Progenitor cell of endocrine pancreas (in vitro differentiated cells): Measurements from ENCODE around the gene DNAH17. TPM values are rescaled to one million over a fixed set of nuclear protein-coding genes. Genes with fewer than 3 reads are reported as not detected.

Source experiments
- DNase-seq: peaks from one replicate; pipeline ENCODE4 v3.0.0; 2021; ENCODE audit warnings: low spot score; ENCODE audit not compliant: unreplicated experiment
- H3K27ac Mint-ChIP-seq: 2 replicates; pipeline ENCODE4 v1.8.0; 2021; ENCODE audit warnings: mild to moderate bottlenecking, moderate library complexity, mixed read lengths
- H3K27me3 Mint-ChIP-seq: 2 replicates; pipeline ENCODE4 v1.8.0; 2021; ENCODE audit warnings: mixed read lengths
- H3K36me3 Mint-ChIP-seq: 2 replicates; pipeline ENCODE4 v1.8.0; 2022; ENCODE audit warnings: mixed read lengths; ENCODE audit not compliant: insufficient read depth
- H3K4me1 Mint-ChIP-seq: 2 replicates; pipeline ENCODE4 v1.8.0; 2021; ENCODE audit warnings: low read depth, mixed read lengths
- H3K4me3 Mint-ChIP-seq: 2 replicates; pipeline ENCODE4 v1.8.0; 2021; ENCODE audit warnings: low read depth, mild to moderate bottlenecking, moderate library complexity, mixed read lengths
- H3K9me3 Mint-ChIP-seq: 2 replicates; pipeline ENCODE4 v1.8.0; 2021; ENCODE audit warnings: low read depth, mixed read lengths
- total RNA-seq: library from RNA; stranded (reverse); gene quantifications from 2 replicates; pipeline ENCODE4 v1.2.1, GENCODE V29; 2021
- TF ChIP-seq, protein P1 (sequence below): fragments of 200-600 bp; sonication (generic); IDR thresholded peaks from one replicate; pipeline ENCODE4 v1.5.0; 2021; ENCODE audit warnings: antibody characterized with exemption, mild to moderate bottlenecking; ENCODE audit not compliant: unreplicated experiment

Gene DNAH17
- total RNA-seq, 1 donor from 2014 or later, result not detected

- Mint-ChIP-seq H3K4me3 (no peak overlapping the region), H3K9me3 (no peaks in the 10 kb centered on the region), H3K36me3 (no peaks in the 10 kb centered on the region), H3K27me3 (peaks cover 43% of the 10 kb centered on the region), H3K27ac (no peak overlapping the region), H3K4me1 (no peaks in the 10 kb centered on the region)
- TF ChIP-seq, protein P1, sequence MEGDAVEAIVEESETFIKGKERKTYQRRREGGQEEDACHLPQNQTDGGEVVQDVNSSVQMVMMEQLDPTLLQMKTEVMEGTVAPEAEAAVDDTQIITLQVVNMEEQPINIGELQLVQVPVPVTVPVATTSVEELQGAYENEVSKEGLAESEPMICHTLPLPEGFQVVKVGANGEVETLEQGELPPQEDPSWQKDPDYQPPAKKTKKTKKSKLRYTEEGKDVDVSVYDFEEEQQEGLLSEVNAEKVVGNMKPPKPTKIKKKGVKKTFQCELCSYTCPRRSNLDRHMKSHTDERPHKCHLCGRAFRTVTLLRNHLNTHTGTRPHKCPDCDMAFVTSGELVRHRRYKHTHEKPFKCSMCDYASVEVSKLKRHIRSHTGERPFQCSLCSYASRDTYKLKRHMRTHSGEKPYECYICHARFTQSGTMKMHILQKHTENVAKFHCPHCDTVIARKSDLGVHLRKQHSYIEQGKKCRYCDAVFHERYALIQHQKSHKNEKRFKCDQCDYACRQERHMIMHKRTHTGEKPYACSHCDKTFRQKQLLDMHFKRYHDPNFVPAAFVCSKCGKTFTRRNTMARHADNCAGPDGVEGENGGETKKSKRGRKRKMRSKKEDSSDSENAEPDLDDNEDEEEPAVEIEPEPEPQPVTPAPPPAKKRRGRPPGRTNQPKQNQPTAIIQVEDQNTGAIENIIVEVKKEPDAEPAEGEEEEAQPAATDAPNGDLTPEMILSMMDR, result no peak
- DNase-seq, result no peak
Measured at GRCh38 chr17:78488156-78488555, 89.0 kb downstream of the DNAH17 start.

GRCh38 chr17:78486946-78487680 is 90.1 kb downstream of the DNAH17 start:
- H3K27me3 Mint-ChIP-seq, result peaks cover 50% of the 10 kb centered on the region
- TF ChIP-seq, protein P1, result no peak
- DNase-seq, result no peak
- H3K36me3 Mint-ChIP-seq, result no peaks in the 10 kb centered on the region
- no peaks in the 10 kb centered on the region for H3K9me3 Mint-ChIP-seq
- no peaks in the 10 kb centered on the region for H3K4me1 Mint-ChIP-seq
- H3K4me3 Mint-ChIP-seq, result no peak overlapping the region
- no peak overlapping the region for H3K27ac Mint-ChIP-seq

GRCh38 chr17:78486228-78486802 is 90.9 kb downstream of the DNAH17 start:
- H3K36me3 Mint-ChIP-seq, result no peaks in the 10 kb centered on the region
- H3K27me3 Mint-ChIP-seq, result peaks cover 50% of the 10 kb centered on the region
- TF ChIP-seq, protein P1, result no peak
- no peak overlapping the region for H3K27ac Mint-ChIP-seq
- no peaks in the 10 kb centered on the region for H3K4me1 Mint-ChIP-seq
- no peaks in the 10 kb centered on the region for H3K9me3 Mint-ChIP-seq
- DNase-seq, result no peak
- H3K4me3 Mint-ChIP-seq, result no peak overlapping the region

GRCh38 chr17:78485290-78486168 is 91.7 kb downstream of the DNAH17 start:
- no peak for DNase-seq
- Mint-ChIP-seq H3K27me3 (peaks cover 50% of the 10 kb centered on the region), H3K36me3 (no peaks in the 10 kb centered on the region), H3K4me3 (no peak overlapping the region), H3K9me3 (no peaks in the 10 kb centered on the region), H3K27ac (no peak overlapping the region), H3K4me1 (no peaks in the 10 kb centered on the region)
- TF ChIP-seq, protein P1, result no peak
